Measurements from ENCODE around the gene METTL23. TPM values are rescaled to one million over a fixed set of nuclear protein-coding genes. Genes with fewer than 3 reads are reported as not detected.

Gene METTL23
- total RNA-seq (ENCODE audit: low replicate concordance): 8.3 and 16.2 TPM in 2 replicates

DNA sequence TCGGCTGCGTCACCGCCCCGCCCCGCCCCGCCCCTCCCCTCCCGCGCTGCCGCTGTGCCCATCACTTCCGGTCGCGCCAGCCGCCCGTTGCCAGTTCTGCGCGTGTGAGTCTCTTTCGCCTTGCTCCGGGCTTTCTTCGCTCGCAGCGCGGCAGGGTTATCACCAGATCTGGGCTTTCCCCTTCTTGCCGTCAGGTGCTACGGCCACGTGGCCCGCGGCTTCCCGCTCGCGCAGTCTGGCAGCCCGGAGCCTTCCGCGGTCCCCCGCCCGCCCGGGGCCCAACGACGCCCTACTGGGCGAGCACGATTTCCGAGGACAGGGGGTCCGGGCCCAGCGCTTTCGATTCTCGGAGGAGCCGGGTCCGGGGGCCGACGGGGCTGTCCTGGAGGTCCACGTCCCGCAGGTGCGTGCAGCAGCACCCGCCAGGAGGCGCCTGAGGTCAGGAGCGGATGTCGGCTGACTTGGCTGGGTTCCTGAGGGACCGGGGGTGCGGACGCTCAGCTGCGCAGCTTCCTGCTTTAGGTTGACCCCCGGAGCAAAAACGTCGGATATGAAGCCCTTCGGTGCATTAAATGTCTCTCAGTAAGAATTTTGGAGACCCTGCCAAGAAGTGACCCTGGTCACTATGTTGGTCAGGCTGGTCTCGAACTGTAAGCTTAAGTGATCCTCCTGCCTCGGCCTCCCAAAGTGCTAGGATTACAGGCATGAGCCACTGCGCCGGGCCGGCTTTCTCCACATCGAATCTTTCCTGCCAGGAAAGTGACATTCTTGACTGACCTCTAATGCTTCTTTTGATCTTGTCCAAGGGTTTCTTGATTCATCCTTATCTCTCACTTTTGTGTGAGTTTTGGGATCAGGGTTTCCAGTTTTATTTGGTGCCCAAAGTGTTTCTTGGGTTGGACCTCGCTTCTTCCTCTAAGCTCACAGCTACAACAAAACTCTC, at the start of gene METTL23:
Gene METTL23, plus strand, starts transcription at position 64 of the 943 bp plus-strand sequence. CDS start 2,872 bp downstream, outside the sequence.

GRCh38 chr17:76710863-76711611, 15.6 kb upstream of the METTL23 start, which contains the start of gene MXRA7:
Gene MXRA7, minus strand, starts transcription at chr17:76710965. Its CDS starts 19 bp downstream, at chr17:76710946.

GRCh38 chr17:76726231-76726775, 336 bp upstream of the METTL23 start, which contains the start of gene JMJD6:
Gene JMJD6, minus strand, starts transcription at chr17:76726606. Its CDS starts 131 bp downstream, at chr17:76726475.

DNA sequence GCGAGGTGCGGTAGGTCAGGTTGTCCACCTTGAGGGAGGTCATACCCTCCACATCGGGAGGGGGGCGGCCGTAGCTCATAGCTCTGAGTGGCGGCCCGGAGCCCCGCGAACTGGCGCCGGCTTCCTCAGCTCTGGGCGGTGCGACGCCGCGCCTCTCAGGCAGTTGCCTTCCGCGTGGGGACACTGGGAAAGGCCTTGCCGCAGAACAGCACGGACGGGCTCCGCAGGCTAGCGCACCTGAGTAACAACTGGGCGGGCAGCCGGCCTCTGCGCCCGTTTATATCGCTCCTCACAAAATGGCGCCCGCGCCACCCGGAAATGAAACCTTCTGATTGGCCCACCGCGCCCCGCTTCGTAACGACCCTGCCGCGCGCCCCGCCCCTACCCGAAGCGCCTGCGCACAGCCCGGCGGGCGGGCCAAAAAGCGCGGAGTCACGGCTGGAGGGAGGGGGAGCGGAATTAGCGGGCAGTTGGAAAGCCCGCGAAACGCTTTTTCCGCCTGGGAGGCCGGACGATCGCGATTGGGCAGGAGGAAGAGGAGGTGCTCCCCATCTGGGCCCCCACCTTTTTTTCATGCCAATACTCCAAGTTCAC, 10.5 kb downstream of the METTL23 start, which contains the start of gene SRSF2:
Gene SRSF2, minus strand, starts transcription at position 250 of the 594 bp plus-strand sequence. Its CDS starts 171 bp downstream, at position 79.

DNA sequence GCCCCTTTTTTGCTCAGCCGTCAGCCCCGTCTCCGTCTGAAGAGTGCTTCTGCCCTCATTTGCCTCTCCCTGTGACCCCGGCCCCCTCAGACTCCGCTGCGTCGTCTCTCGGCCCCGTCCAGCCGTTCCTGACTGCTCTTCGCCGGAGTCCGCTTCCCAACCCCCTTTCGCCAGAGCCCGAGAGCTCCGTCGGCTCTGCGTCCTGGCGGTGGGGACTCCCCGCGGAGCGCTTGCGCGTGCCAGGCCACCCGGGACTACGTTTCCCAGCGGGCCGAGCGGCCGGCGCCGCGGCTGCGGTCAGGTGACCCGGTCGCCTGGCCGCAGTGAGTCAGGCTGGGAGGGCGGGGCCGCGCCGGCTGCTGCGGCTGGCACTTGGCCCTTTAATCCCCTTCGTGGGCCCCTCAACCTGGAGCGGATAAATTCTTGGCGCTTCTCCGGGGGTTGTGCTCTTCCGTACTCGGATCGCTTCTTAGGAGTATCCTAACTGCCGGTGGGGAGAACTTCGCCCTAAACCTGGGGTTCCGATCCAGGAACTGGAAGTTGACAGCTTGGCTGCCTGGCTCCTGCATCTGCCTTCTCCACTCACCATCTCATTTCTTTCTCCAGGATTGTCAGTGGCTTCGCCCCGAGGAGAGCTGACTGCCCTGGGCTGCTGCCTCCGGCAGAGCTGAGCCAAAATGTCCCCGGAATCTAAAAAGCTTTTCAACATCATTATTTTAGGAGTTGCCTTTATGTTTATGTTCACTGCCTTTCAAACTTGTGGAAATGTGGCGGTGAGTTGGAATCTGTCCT, 11.2 kb downstream of the METTL23 start, which contains the start of gene MFSD11:
Gene MFSD11, plus strand, starts transcription at position 444 of the 792 bp plus-strand sequence. Its CDS starts 234 bp downstream, at position 678.

Other genes with a start within 250 kb of the METTL23 start
- 1.2 and 5.9 TPM in 2 replicates for gene RHBDF2, start 225.4 kb upstream of the METTL23 start, total RNA-seq (ENCODE audit: low replicate concordance)
- gene CYGB, start 189.1 kb upstream of the METTL23 start, total RNA-seq (ENCODE audit: low replicate concordance): 3.8 and 20.4 TPM in 2 replicates
- gene PRCD, start 186.8 kb upstream of the METTL23 start, total RNA-seq (ENCODE audit: low replicate concordance): 0.60 and 1.6 TPM in 2 replicates
- gene ST6GALNAC2, start 141.0 kb upstream of the METTL23 start, total RNA-seq (ENCODE audit: low replicate concordance): 0.23 and 4.0 TPM in 2 replicates
- 0.23 TPM in 1 of 2 replicates, not detected in the other for gene ST6GALNAC1, start 83.1 kb upstream of the METTL23 start, total RNA-seq (ENCODE audit: low replicate concordance)
- gene MXRA7, start 15.9 kb upstream of the METTL23 start, total RNA-seq (ENCODE audit: low replicate concordance): 136 and 151 TPM in 2 replicates
- gene JMJD6, start 233 bp upstream of the METTL23 start, total RNA-seq (ENCODE audit: low replicate concordance): 13.5 and 27.8 TPM in 2 replicates
- 174 and 209 TPM in 2 replicates for gene SRSF2, start 10.5 kb downstream of the METTL23 start, total RNA-seq (ENCODE audit: low replicate concordance)
- 18.6 and 20.4 TPM in 2 replicates for gene MFSD11, start 11.3 kb downstream of the METTL23 start, total RNA-seq (ENCODE audit: low replicate concordance)
- gene MGAT5B, start 141.6 kb downstream of the METTL23 start, total RNA-seq (ENCODE audit: low replicate concordance): 0.08 TPM in 1 of 2 replicates, not detected in the other